ENCODE results near the gene KDM4C. TPM values are rescaled to one million over a fixed set of nuclear protein-coding genes. Genes with fewer than 3 reads are reported as not detected.

Gene KDM4C
- polyA plus RNA-seq, 1 donor (not counting 4 experiments of a cell fraction or from before 2014, with no cell fraction given) = 17.2 TPM

GRCh38 chr9:6733831-6734230 is 23.9 kb upstream of the KDM4C start:
- H2AFZ ChIP-seq (ENCODE audit: control insufficient read depth, low read length) = no peak overlapping the region
- no peaks in the 10 kb centered on the region for H3K27me3 ChIP-seq (ENCODE audit: control insufficient read depth, extremely low read depth, insufficient read depth, low read length)
- no peaks in the 10 kb centered on the region for H3K9me1 ChIP-seq (ENCODE audit: control insufficient read depth, extremely low read depth, insufficient read depth, low read length)
- H3K9ac ChIP-seq (ENCODE audit: control insufficient read depth, extremely low read depth, insufficient read depth, low read length) = no peak overlapping the region
- TF ChIP-seq CTCF (optimal IDR thresholded peaks at IDR 0.05 in 1 of 3, IDR thresholded peaks at IDR 0.05 in 1 of 3, conservative IDR thresholded peaks at IDR 0.05 in 1 of 3; ENCODE audit: extremely low read depth in 1 of 3, insufficient read depth in 2 of 3, low read length in 3 of 3) (no peak), EZH2 (IDR thresholded peaks at IDR 0.05; ENCODE audit: low read length) (no peak)
- FAIRE-seq (no peak), DNase-seq (ENCODE audit: low read depth, low spot score) (no peak)
- no peaks in the 10 kb centered on the region for H3K79me2 ChIP-seq (ENCODE audit: control insufficient read depth, insufficient read depth, low read length)
- no peak overlapping the region for H3K27ac ChIP-seq (ENCODE audit: control insufficient read depth, insufficient read depth, low read length)
- no peaks in the 10 kb centered on the region for H3K9me3 ChIP-seq (ENCODE audit: control insufficient read depth, low read depth, low read length)
- dilution Hi-C loops (cut with MboI; ENCODE audit: extremely low pct_ligation_motif_present, low sequenced_read_pairs) = no loop called here
- no peak overlapping the region for H3K4me2 ChIP-seq (ENCODE audit: control insufficient read depth, extremely low read depth, insufficient read depth, low read depth, low read length)
- H4K20me1 ChIP-seq (ENCODE audit: control insufficient read depth, extremely low read depth, insufficient read depth, low read length) = no peaks in the 10 kb centered on the region
- no peaks in the 10 kb centered on the region for H3K4me1 ChIP-seq (ENCODE audit: control insufficient read depth, extremely low read depth, insufficient read depth, low read length)
- H3K36me3 ChIP-seq (ENCODE audit: control insufficient read depth in 2 of 2, extremely low read depth in 1 of 2, insufficient read depth in 2 of 2, low read length in 2 of 2) = no peaks in the 10 kb centered on the region
- no peak overlapping the region for H3K4me3 ChIP-seq (ENCODE audit: control insufficient read depth in 2 of 3, extremely low read depth in 1 of 3, insufficient read depth in 2 of 3, low read depth in 1 of 3, low read length in 3 of 3)

- H3K9me1 ChIP-seq (ENCODE audit: control insufficient read depth, extremely low read depth, insufficient read depth, low read length) = no peaks in the 10 kb centered on the region
- FAIRE-seq (no peak), DNase-seq (ENCODE audit: low read depth, low spot score) (no peak)
- H3K4me1 ChIP-seq (ENCODE audit: control insufficient read depth, extremely low read depth, insufficient read depth, low read length) = no peaks in the 10 kb centered on the region
- H3K9me3 ChIP-seq (ENCODE audit: control insufficient read depth, low read depth, low read length) = no peaks in the 10 kb centered on the region
- TF ChIP-seq CTCF (optimal IDR thresholded peaks at IDR 0.05 in 1 of 3, IDR thresholded peaks at IDR 0.05 in 1 of 3, conservative IDR thresholded peaks at IDR 0.05 in 1 of 3; ENCODE audit: extremely low read depth in 1 of 3, insufficient read depth in 2 of 3, low read length in 3 of 3) (no peak), EZH2 (IDR thresholded peaks at IDR 0.05; ENCODE audit: low read length) (no peak)
- dilution Hi-C loops (cut with MboI; ENCODE audit: extremely low pct_ligation_motif_present, low sequenced_read_pairs) = no loop called here
- H3K36me3 ChIP-seq (ENCODE audit: control insufficient read depth in 2 of 2, extremely low read depth in 1 of 2, insufficient read depth in 2 of 2, low read length in 2 of 2) = no peaks in the 10 kb centered on the region
- H3K4me3 ChIP-seq (ENCODE audit: control insufficient read depth in 2 of 3, extremely low read depth in 1 of 3, insufficient read depth in 2 of 3, low read depth in 1 of 3, low read length in 3 of 3) = no peak overlapping the region
- no peak overlapping the region for H3K9ac ChIP-seq (ENCODE audit: control insufficient read depth, extremely low read depth, insufficient read depth, low read length)
- no peak overlapping the region for H3K4me2 ChIP-seq (ENCODE audit: control insufficient read depth, extremely low read depth, insufficient read depth, low read depth, low read length)
- no peaks in the 10 kb centered on the region for H4K20me1 ChIP-seq (ENCODE audit: control insufficient read depth, extremely low read depth, insufficient read depth, low read length)
- no peak overlapping the region for H3K27ac ChIP-seq (ENCODE audit: control insufficient read depth, insufficient read depth, low read length)
- H2AFZ ChIP-seq (ENCODE audit: control insufficient read depth, low read length) = no peak overlapping the region
- no peaks in the 10 kb centered on the region for H3K27me3 ChIP-seq (ENCODE audit: control insufficient read depth, extremely low read depth, insufficient read depth, low read length)
- no peaks in the 10 kb centered on the region for H3K79me2 ChIP-seq (ENCODE audit: control insufficient read depth, insufficient read depth, low read length)
Measured at GRCh38 chr9:6735422-6735821, 22.4 kb upstream of the KDM4C start.
